Mesothelial cell of epicardium (in vitro differentiated cells): ENCODE data around the gene GSE1. TPM values are rescaled to one million over a fixed set of nuclear protein-coding genes. Genes with fewer than 3 reads are reported as not detected.

Experiments
- DNase-seq, 2 experiments: peaks; one replicate each; pipeline ENCODE4 v3.0.0; 2021; ENCODE audit warnings: low spot score in 2 of 2; ENCODE audit not compliant: unreplicated experiment in 2 of 2
- H3K27ac Mint-ChIP-seq: 2 replicates; pipeline ENCODE4 v1.8.0; 2021; ENCODE audit warnings: mixed read lengths
- H3K27me3 Mint-ChIP-seq: 2 replicates; pipeline ENCODE4 v1.8.0; 2021; ENCODE audit warnings: low read depth, mixed read lengths
- H3K36me3 Mint-ChIP-seq: 2 replicates; pipeline ENCODE4 v1.8.0; 2021; ENCODE audit warnings: mixed read lengths
- H3K4me1 Mint-ChIP-seq: 2 replicates; pipeline ENCODE4 v1.8.0; 2021; ENCODE audit warnings: mixed read lengths
- H3K4me3 Mint-ChIP-seq: 2 replicates; pipeline ENCODE4 v1.8.0; 2021; ENCODE audit warnings: mild to moderate bottlenecking, moderate library complexity, mixed read lengths
- H3K9me3 Mint-ChIP-seq: 2 replicates; pipeline ENCODE4 v1.8.0; 2021; ENCODE audit warnings: mixed read lengths
- CTCF ChIP-seq: fragments of 200-600 bp; sonication (generic); IDR thresholded peaks from one replicate; pipeline ENCODE4 v1.5.0; 2021; ENCODE audit warnings: antibody characterized with exemption; ENCODE audit not compliant: unreplicated experiment
- total RNA-seq: library from RNA; stranded (reverse); gene quantifications from 3 replicates; pipeline ENCODE4 v1.2.1, GENCODE V29; 2021

GSE1 gene
- total RNA-seq, 1 donor from 2014 or later, result 218 TPM

GRCh38 chr16:85661740-85662481 is 48.8 kb downstream of the GSE1 start:
- Mint-ChIP-seq H3K27ac (peak overlapping the region; percentile 9), H3K4me1 (peaks cover 1% of the 10 kb centered on the region), H3K27me3 (no peaks in the 10 kb centered on the region), H3K9me3 (no peaks in the 10 kb centered on the region), H3K36me3 (peaks cover 47% of the 10 kb centered on the region), H3K4me3 (no peak overlapping the region)
- no peak for DNase-seq
- TF ChIP-seq CTCF, result no peak

GRCh38 chr16:85662482-85662812 is 49.3 kb downstream of the GSE1 start:
- Mint-ChIP-seq H3K4me1 (peaks cover 1% of the 10 kb centered on the region), H3K4me3 (no peak overlapping the region), H3K9me3 (no peaks in the 10 kb centered on the region), H3K36me3 (peaks cover 42% of the 10 kb centered on the region), H3K27ac (peak overlapping the region; percentile 9), H3K27me3 (no peaks in the 10 kb centered on the region)
- no peak for TF ChIP-seq CTCF
- no peak for DNase-seq

DNA sequence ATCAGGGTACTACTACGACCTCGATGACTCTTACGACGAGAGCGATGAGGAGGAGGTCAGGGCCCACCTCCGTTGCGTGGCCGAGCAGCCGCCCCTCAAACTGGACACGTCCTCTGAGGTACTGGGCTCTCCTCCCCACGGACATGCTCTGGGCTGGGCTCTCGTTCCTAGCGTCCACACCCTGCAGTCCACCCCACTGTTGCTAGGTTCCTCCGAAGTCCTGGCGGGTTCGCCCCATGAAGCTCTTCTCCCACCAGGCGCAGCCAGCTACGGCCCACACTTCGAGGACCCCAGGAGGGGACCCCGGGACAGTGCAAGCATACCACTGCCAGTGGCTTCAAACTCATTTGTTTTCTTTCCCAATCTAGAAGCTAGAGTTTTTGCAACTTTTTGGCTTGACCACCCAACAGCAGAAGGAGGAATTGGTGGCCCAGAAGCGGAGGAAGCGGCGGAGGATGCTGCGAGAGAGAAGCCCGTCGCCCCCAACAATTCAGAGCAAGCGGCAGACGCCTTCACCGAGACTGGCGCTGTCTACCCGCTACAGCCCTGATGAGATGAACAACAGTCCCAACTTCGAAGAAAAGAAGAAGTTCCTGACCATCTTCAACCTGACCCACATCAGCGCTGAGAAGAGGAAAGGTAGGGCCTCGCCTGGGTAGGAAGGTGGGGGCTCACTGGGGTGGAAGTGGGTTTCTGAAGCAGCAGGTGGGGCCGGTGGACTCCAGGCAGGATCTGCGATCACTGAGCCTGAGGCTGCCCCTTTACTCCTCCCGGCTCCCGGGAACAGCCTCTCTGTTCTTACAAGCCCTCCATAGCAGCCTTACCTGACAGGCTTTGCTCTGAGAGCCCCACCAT is 50.1 kb downstream of the GSE1 start:
- no peak for DNase-seq
- no peaks in the 10 kb centered on the region for H3K9me3 Mint-ChIP-seq
- H3K36me3 Mint-ChIP-seq, result peaks cover 45% of the 10 kb centered on the region
- H3K4me3 Mint-ChIP-seq, result no peak overlapping the region
- TF ChIP-seq CTCF, result no peak
- H3K27me3 Mint-ChIP-seq, result no peaks in the 10 kb centered on the region
- H3K4me1 Mint-ChIP-seq, result peaks cover 1% of the 10 kb centered on the region
- no peak overlapping the region for H3K27ac Mint-ChIP-seq

- Mint-ChIP-seq H3K27ac (no peak overlapping the region), H3K27me3 (no peaks in the 10 kb centered on the region), H3K4me3 (no peak overlapping the region), H3K9me3 (no peaks in the 10 kb centered on the region), H3K36me3 (peaks cover 45% of the 10 kb centered on the region), H3K4me1 (peaks cover 1% of the 10 kb centered on the region)
- TF ChIP-seq CTCF, result no peak
- no peak for DNase-seq
Measured at GRCh38 chr16:85663891-85664321, 50.8 kb downstream of the GSE1 start.

DNA sequence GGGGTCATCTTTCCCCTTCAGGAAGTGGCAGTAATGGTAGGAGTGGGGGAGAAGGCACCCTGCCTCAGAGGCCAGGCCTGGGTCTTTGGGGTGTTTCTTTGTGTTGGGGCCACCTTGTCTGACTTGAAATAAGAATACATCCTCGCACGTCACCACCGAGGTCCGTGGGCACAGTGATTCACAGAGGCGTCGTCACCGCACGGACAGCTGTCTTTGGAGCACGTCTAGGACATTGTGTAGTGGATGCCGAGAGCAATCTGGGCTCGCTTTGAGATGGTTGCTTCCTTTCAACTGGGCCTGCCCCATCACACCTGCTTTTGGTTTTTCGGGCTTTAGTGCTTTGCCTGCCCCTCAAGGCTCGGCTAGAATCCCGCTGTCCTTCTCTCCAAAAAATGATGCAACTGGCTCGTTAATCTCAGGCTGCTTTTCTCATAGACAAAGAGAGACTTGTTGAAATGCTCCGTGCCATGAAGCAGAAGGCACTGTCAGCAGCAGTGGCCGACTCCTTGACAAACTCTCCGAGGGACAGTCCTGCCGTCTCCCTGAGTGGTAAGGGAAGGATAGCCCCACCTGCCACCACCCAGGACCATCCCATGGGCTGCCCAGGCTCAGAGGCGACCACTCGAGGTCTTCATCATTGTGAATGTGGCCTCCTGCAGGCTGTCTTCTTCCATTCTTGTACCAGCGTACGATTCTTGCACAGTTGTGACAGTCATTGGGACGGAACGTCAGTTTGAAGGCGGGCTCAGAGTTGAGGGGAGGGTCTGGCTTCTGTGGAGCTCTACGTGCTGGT is 51.7 kb downstream of the GSE1 start:
- no peaks in the 10 kb centered on the region for H3K9me3 Mint-ChIP-seq
- peaks cover 1% of the 10 kb centered on the region for H3K4me1 Mint-ChIP-seq
- DNase-seq, result no peak
- no peak for TF ChIP-seq CTCF
- H3K36me3 Mint-ChIP-seq, result peaks cover 45% of the 10 kb centered on the region
- no peak overlapping the region for H3K4me3 Mint-ChIP-seq
- no peak overlapping the region for H3K27ac Mint-ChIP-seq
- no peaks in the 10 kb centered on the region for H3K27me3 Mint-ChIP-seq
